K562 (cell line): ENCODE measurements around the gene SPATC1L. TPM values are rescaled to one million over a fixed set of nuclear protein-coding genes. Genes with fewer than 3 reads are reported as not detected.

ENCODE experiments used
- C11orf30 ChIP-seq: fragments of 450-650 bp; IDR thresholded peaks from 2 replicates; pipeline ENCODE4 v1.6.1; 2016; ENCODE audit warnings: low read depth, mild to moderate bottlenecking
- CHD1 ChIP-seq: fragments of 200-600 bp; sonication (generic); IDR thresholded peaks from one replicate; pipeline ENCODE4 v1.6.1; 2012; ENCODE audit warnings: mild to moderate bottlenecking, moderate library complexity, low read length, inconsistent platforms
- CTBP1 ChIP-seq: fragments of 450-650 bp; IDR thresholded peaks from 2 replicates; pipeline ENCODE4 v1.6.1; 2016; ENCODE audit warnings: borderline replicate concordance
- DIDO1 ChIP-seq: fragments of 450-650 bp; IDR thresholded peaks from 2 replicates; pipeline ENCODE4 v1.6.1; 2016; ENCODE audit warnings: low read depth, missing biosample characterization, missing genetic modification characterization
- E2F3 ChIP-seq: fragments of 250-450 bp; sonication (Bioruptor Pico); IDR thresholded peaks from 2 replicates; pipeline ENCODE4 v1.4.0; 2020; ENCODE audit warnings: mild to moderate bottlenecking
- E2F5 ChIP-seq: sonication (generic); formaldehyde crosslinking; IDR thresholded peaks from 2 replicates; pipeline ENCODE4 v1.8.0; 2022; ENCODE audit warnings: mild to moderate bottlenecking, missing genetic modification reagents
- HNRNPLL ChIP-seq: fragments of 200-400 bp; formaldehyde crosslinking; IDR thresholded peaks from 2 replicates; pipeline ENCODE4 v1.6.1; 2017; ENCODE audit warnings: low read length, low read depth, mild to moderate bottlenecking; ENCODE audit not compliant: poor library complexity, severe bottlenecking
- HOMEZ ChIP-seq: fragments of 250-450 bp; sonication (Bioruptor Pico); IDR thresholded peaks from 2 replicates; pipeline ENCODE4 v1.4.0; 2020; ENCODE audit warnings: mild to moderate bottlenecking, moderate library complexity
- IRF1 ChIP-seq: sonication (generic); formaldehyde crosslinking; IDR thresholded peaks from 2 replicates; pipeline ENCODE4 v1.8.0; 2022; ENCODE audit warnings: missing genetic modification reagents, mild to moderate bottlenecking, borderline replicate concordance
- PCBP2 ChIP-seq: fragments of 200-400 bp; formaldehyde crosslinking; IDR thresholded peaks from 2 replicates; pipeline ENCODE4 v1.6.1; 2018; ENCODE audit warnings: low read length, low read depth, mild to moderate bottlenecking, moderate library complexity; ENCODE audit not compliant: poor library complexity, severe bottlenecking
- PHB ChIP-seq: fragments of 250-450 bp; sonication (Bioruptor Pico); IDR thresholded peaks from 2 replicates; pipeline ENCODE4 v1.5.0; 2021
- POLR2A ChIP-seq: fragments of 450-650 bp; conservative IDR thresholded peaks from 2 replicates; pipeline ENCODE4 v1.6.1; 2016
- PREB ChIP-seq: sonication (generic); formaldehyde crosslinking; IDR thresholded peaks from 2 replicates; pipeline ENCODE4 v1.8.1; 2023; ENCODE audit warnings: mild to moderate bottlenecking, missing genetic modification reagents
- SRF ChIP-seq, 2 experiments: fragments of 250-450, 450-650 bp in 1 of 2; sonication (Bioruptor Pico) in 1 of 2; sonication (generic) in 1 of 2; formaldehyde crosslinking; IDR thresholded peaks; 2 replicates each; pipeline versions ENCODE4 v1.5.0 to v1.5.1; 2020 to 2022; ENCODE audit warnings: mild to moderate bottlenecking in 1 of 2, missing genetic modification reagents in 1 of 2
- SRSF9 ChIP-seq: fragments of 200-400 bp; formaldehyde crosslinking; IDR thresholded peaks from 2 replicates; pipeline ENCODE4 v1.6.1; 2017; ENCODE audit warnings: low read depth, low read length, borderline replicate concordance
- TARDBP ChIP-seq: fragments of 450-650 bp; IDR thresholded peaks from 2 replicates; pipeline ENCODE4 v1.6.1; 2016
- TSHZ1 ChIP-seq: fragments of 250-450 bp; sonication (Bioruptor Pico); IDR thresholded peaks from 2 replicates; pipeline ENCODE4 v1.4.0; 2020; ENCODE audit warnings: mild to moderate bottlenecking, moderate library complexity
- ZC3H11A ChIP-seq: IDR thresholded peaks from 2 replicates; pipeline ENCODE4 v1.6.1; 2012; ENCODE audit warnings: low read depth, low read length, improper control_type of control experiment
- ZEB2 ChIP-seq: fragments of 450-650 bp; IDR thresholded peaks from 2 replicates; pipeline ENCODE4 v1.6.1; 2016
- ZNF133 ChIP-seq: fragments of 250-450 bp; sonication (Bioruptor Pico); IDR thresholded peaks from 2 replicates; pipeline ENCODE4 v1.4.0; 2020; ENCODE audit warnings: mild to moderate bottlenecking
- ZNF436 ChIP-seq: fragments of 250-450, 450-650 bp; sonication (Bioruptor Pico); formaldehyde crosslinking; IDR thresholded peaks from 2 replicates; pipeline ENCODE4 v1.7.0; 2020; ENCODE audit warnings: mild to moderate bottlenecking
- polyA plus RNA-seq, 8 experiments: library from polyadenylated mRNA; depleted of rRNA in 4 of 8; stranded (reverse) in 5 of 8; unstranded in 3 of 8; fragments of >200 nt; fragmentation: Nextera tagmentation in 2 of 8; fragmentation: Illumina TruSeq in 1 of 8; extraction: Ambion mirVana in 2 of 8; extraction: Trizol in 1 of 8; gene quantifications; 2 replicates each; pipeline versions ENCODE4 v1.2.1 to v1.2.3, GENCODE V29; 2011 to 2014; ENCODE audit warnings: inconsistent platforms in 1 of 8, missing spikeins in 1 of 8
- total RNA-seq, 7 experiments: library from RNA; depleted of rRNA in 6 of 7; stranded (reverse); fragments of >200 nt in 6 of 7; fragmentation: Illumina TruSeq in 2 of 7; extraction: Trizol in 2 of 7; gene quantifications; 2 replicates each; pipeline versions ENCODE4 v1.2.1 to v1.2.3, GENCODE V29; 2011 to 2021; ENCODE audit warnings: low replicate concordance in 1 of 7

Gene SPATC1L
- total and polyA plus RNA-seq, 9 of the 15 experiments (the other 6 are each of a cell fraction or from before 2014, with no cell fraction given): 0.14 to 121 (median 34.0) TPM; not detected in 1

- TF ChIP-seq E2F3 (CRISPR knock-in tag): no peak
- TF ChIP-seq E2F5 (CRISPR knock-in tag): no peak
- TF ChIP-seq SRF (CRISPR knock-in tag; IDR thresholded peaks at IDR 0.05): peak in 1 of 2 experiments; percentile 87; a peak in 2 of 4 replicates
- no peak for TF ChIP-seq ZNF436 (CRISPR knock-in tag)
- no peak for TF ChIP-seq DIDO1 (tag)
- no peak for TF ChIP-seq HNRNPLL
- no peak for TF ChIP-seq TARDBP
- no peak for TF ChIP-seq ZEB2
- TF ChIP-seq PREB (CRISPR knock-in tag): no peak
- TF ChIP-seq HOMEZ: no peak
- no peak for TF ChIP-seq SRSF9
- TF ChIP-seq TSHZ1 (CRISPR knock-in tag): no peak
- TF ChIP-seq C11orf30: peak; percentile 62
- TF ChIP-seq ZC3H11A: no peak
- TF ChIP-seq POLR2A: no peak
- no peak for TF ChIP-seq IRF1 (CRISPR knock-in tag)
- no peak for TF ChIP-seq PHB
- no peak for TF ChIP-seq PCBP2
- TF ChIP-seq CHD1: no peak
- no peak for TF ChIP-seq CTBP1
- TF ChIP-seq ZNF133: no peak
These were observed 41.4 kb downstream of the SPATC1L start (continued) for GRCh38 chr21:46142582-46143473.
